Measurements from ENCODE around the gene TMEM119.

DNA sequence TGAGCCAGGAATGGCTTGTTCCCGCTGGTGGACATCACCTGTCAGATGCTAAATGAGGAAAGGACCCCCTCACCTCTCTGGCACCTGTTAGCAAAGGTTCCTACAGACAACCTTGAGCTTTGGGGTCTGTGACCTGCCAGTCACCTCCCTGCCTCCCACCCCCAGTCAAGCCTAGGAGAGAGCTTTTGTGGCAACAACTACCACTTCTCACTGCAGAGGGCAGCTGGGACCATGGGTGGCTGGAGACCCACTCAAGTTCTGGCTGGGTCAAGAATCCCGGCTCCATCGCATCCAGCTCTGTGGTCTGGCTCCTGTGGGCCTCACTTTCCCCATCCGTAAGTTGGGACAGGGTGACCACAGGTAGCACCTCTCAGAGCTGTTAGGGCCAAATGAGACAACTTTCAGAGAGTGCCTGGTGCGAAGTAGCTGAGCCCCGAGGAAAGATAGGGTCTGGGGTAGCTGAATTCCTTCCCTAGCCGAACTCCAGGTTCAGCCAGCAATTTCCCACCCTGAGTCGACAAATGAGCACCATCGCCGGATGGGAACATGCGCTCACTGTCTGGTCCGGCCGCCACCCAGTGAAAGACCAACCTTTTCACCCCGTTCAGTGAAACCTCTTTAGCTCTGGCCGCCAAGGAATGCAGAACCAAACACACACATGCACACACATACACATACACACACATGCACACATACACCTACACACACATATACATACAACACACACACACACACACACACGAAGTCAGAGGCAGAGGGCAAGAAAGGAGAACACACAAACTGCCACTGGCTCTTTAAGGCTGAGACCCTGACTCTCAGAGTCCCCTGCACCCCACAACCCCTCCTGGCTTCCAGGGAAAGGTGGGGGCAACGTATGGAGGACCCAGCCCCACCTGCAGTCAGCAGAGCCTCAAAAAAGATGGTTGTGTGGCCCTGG, 1.9 kb downstream of the TMEM119 start:
- no peak for TF ChIP-seq ETV5 (CRISPR knock-in tag; IDR thresholded peaks at IDR 0.05; ENCODE audit: borderline replicate concordance)
- TF ChIP-seq CEBPB (IDR thresholded peaks at IDR 0.05; ENCODE audit: borderline replicate concordance, low read depth, low read length), result no peak
- TF ChIP-seq, protein P1, sequence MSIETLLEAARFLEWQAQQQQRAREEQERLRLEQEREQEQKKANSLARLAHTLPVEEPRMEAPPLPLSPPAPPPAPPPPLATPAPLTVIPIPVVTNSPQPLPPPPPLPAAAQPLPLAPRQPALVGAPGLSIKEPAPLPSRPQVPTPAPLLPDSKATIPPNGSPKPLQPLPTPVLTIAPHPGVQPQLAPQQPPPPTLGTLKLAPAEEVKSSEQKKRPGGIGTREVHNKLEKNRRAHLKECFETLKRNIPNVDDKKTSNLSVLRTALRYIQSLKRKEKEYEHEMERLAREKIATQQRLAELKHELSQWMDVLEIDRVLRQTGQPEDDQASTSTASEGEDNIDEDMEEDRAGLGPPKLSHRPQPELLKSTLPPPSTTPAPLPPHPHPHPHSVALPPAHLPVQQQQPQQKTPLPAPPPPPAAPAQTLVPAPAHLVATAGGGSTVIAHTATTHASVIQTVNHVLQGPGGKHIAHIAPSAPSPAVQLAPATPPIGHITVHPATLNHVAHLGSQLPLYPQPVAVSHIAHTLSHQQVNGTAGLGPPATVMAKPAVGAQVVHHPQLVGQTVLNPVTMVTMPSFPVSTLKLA (IDR thresholded peaks at IDR 0.05), result no peak
- TF ChIP-seq SP1 (IDR thresholded peaks at IDR 0.05), result no peak
- TF ChIP-seq SP1 (CRISPR knock-in tag; IDR thresholded peaks at IDR 0.05), result no peak
- no peak for TF ChIP-seq SCMH1 (CRISPR knock-in tag; IDR thresholded peaks at IDR 0.05; ENCODE audit: borderline replicate concordance)
- TF ChIP-seq, protein P2, sequence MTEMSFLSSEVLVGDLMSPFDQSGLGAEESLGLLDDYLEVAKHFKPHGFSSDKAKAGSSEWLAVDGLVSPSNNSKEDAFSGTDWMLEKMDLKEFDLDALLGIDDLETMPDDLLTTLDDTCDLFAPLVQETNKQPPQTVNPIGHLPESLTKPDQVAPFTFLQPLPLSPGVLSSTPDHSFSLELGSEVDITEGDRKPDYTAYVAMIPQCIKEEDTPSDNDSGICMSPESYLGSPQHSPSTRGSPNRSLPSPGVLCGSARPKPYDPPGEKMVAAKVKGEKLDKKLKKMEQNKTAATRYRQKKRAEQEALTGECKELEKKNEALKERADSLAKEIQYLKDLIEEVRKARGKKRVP (CRISPR knock-in tag; IDR thresholded peaks at IDR 0.05), result no peak
- TF ChIP-seq, protein P3, sequence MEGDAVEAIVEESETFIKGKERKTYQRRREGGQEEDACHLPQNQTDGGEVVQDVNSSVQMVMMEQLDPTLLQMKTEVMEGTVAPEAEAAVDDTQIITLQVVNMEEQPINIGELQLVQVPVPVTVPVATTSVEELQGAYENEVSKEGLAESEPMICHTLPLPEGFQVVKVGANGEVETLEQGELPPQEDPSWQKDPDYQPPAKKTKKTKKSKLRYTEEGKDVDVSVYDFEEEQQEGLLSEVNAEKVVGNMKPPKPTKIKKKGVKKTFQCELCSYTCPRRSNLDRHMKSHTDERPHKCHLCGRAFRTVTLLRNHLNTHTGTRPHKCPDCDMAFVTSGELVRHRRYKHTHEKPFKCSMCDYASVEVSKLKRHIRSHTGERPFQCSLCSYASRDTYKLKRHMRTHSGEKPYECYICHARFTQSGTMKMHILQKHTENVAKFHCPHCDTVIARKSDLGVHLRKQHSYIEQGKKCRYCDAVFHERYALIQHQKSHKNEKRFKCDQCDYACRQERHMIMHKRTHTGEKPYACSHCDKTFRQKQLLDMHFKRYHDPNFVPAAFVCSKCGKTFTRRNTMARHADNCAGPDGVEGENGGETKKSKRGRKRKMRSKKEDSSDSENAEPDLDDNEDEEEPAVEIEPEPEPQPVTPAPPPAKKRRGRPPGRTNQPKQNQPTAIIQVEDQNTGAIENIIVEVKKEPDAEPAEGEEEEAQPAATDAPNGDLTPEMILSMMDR (CRISPR knock-in tag; IDR thresholded peaks at IDR 0.05), result no peak
